ENCODE data around the gene CCDC196.

CCDC196 gene, protein sequence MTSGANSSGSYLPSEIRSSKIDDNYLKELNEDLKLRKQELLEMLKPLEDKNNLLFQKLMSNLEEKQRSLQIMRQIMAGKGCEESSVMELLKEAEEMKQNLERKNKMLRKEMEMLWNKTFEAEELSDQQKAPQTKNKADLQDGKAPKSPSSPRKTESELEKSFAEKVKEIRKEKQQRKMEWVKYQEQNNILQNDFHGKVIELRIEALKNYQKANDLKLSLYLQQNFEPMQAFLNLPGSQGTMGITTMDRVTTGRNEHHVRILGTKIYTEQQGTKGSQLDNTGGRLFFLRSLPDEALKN

DNA sequence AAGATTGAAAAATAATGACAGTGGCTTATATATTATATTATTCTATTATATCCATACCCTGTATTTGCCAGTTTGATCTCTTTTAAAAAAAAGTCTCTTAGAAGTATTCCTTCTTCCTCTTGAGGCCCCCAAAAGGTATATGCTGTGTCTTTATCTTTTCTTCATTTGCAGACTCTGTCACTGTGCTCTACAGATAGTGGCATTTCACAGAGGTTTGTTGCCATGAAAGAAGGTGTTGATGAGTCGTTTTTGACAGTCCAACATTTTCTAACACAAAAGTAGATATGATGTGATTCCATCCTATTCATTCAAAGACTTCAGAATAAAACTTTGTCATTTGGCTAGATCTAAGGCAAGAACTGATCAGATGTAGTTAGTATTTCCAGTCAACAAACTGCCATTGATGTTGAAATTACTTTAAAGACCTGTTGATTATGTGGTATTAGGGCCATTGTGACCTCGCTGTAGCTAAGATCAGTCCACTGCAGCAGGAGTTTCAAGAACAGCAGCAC lies at the start of gene CCDC196:
CCDC196 (plus strand) TSS at position 462 of the 512 bp plus-strand sequence. CDS start 132 bp downstream, outside the sequence.
- DNase-seq, result no peak

DNA sequence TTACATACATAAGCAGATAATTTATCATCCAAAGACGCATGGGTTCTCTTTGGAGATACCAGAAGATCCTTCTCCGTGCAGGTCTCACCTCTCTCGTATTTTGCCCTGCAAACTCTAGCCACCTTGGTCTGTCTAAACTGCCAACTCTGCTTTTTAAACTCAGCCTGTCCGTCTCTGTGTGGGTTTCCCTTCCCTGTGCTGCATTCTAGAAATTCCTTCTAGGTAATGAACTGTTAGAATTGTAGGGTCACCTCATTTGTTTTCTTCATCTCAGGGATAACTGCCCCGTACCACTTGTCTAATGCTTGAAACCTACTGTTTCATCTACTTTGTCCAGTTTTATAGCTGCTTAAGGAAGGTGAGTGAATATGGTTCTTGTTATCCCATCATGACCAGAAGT lies 45.4 kb upstream of the CCDC196 start:
- DNase-seq, result no peak

DNA sequence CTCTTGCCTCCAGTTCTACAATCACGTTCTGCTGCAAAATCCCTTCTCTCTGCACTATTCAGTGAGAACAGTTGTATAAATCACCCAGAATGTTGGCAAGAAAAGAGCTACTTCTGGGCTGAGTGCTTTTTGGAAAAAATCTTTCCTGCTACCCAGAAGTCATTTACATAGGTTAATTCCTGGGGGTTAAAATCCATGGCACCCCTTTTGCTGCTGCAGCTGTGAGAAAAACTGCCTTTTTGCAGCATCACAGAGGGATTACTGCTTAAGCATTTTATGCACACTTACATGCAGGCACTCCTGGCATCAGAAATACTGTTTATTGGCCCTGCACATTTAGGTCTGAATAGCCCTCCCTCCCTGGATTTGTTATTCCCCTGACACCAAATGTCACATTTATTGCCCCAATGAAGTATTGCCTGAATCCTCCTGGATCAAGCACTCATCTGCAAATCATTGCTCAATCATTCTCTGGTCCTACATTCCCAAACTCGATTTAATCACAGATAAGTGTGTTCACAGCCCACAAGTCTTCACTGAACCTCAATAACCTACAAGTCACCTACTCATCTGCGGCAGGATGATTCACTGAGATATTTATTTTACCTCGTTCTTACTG lies 43.1 kb upstream of the CCDC196 start:
- DNase-seq, result no peak

DNA sequence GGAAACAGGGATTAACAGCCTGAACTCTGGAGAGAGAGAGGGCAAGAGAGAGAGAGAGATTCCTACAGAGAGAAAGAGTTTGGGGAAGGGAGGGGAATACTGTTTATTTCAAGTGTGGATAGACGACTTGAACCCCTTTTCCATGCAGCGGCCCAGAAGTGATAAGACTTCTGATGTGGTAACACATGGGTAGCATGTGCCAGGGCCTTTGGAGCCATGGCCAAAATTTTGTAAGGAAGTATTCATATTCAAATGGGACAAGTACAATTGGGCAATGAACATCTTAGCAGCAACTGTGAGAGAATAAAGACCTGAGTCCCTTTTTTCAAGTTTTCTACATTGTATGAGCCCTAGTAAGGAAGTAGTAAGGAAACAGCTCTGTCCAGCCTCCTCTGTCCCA lies 42.4 kb upstream of the CCDC196 start:
- no peak for DNase-seq

DNA sequence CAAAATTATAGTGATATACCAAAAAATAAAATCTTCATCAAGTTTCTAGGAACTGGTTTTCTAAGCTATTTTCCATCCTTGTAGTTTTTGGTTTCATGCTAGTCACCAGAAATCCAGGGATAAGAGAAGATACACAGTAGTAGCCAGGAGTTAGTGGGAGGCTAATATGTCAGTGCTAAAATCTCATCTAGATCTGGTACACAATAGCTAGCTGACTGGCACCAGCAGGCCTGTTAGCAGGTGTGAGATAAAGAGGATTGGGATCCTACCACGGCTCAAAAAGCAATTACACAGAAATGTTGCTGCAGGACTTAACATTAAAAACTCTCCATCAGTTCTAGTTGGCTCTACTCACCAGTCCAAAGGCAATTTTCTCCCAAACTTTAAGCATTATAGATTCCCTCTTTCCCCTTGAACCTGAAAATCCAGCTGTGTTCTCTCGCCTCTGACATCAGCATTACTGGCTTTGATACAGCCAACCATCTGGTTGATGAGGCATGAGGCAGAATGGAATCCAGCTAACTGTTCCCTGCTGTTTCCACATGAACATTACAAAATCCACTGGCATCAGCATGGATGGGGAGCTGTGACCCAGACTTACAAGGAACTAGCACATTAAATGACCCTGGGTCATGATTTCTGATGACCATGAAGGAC lies 41.8 kb upstream of the CCDC196 start:
- no peak for DNase-seq

DNA sequence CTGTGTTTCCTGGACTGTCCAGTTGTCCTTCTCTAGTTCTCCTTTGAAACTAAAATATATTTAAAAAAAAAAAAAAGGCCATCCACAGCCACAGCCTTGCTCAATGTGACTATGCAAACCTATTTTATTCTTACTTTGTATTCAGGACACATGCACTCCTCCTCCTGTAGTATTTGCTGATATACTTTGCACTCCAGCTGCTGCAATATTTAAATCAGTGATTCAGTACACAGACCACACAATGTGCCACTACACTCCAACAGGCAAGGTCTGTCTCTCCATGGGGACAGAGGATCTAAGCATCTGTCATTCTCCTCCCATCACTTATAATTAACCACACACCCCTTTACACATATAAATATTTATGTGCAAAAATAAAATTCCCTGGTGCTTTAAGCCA lies 40.2 kb upstream of the CCDC196 start:
- no peak for DNase-seq

DNA sequence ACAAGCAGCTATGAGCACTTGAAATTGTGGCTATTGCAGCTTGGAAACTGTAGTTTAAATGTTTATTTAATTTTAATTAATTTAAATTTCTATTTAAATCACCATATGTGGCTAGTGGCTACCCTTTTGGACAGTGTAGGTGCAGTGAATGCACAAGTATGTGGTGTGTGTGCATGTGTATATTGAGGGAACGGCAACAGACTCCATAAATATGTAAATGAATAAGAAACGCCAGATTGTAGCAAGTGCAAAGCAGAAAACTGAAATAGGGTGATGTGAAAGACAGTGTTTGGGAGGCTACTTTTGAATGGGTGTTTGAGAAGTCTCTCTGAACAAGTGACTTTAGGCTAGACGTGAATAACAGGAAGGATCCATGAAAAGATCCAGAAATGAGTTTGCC lies 32.7 kb upstream of the CCDC196 start:
- DNase-seq, result no peak

DNA sequence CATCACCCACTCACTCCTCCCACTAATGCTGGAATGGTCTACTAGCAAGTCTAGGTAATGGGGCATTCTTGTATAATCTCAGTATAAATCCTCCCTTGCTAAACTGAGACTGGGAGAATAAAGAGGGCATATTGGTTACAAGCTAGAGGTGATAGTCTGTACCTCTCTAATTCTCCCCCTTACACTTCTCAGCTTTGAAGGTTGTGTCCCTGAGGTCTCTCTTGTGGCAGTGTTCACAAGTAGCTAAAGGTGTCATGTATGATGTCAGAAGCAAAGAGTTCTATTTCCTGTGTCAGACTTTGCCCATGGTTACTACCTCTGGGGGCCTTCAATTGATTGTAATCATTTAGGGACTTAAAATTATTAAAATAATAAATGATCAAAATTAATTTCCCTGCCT lies 26.6 kb upstream of the CCDC196 start:
- no peak for DNase-seq

DNA sequence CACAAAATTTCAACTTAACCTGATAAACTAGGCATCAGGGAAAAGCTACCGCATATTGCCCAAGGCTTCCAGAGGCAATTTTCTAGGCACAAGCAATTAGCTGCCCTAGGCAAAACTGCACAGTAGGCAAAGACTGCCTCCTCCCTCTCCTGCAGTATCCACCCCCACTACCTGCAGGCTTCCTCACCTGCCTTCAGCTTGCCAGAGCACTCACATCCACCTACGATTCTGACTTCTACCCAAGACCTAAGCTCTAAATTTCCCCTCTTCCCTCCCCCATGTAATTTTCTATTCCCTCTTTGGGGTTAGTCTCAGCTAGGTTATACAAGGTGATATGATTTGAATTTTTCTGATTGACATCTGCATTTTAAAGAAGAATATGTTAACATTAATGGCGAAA lies 21.9 kb upstream of the CCDC196 start:
- no peak for DNase-seq

DNA sequence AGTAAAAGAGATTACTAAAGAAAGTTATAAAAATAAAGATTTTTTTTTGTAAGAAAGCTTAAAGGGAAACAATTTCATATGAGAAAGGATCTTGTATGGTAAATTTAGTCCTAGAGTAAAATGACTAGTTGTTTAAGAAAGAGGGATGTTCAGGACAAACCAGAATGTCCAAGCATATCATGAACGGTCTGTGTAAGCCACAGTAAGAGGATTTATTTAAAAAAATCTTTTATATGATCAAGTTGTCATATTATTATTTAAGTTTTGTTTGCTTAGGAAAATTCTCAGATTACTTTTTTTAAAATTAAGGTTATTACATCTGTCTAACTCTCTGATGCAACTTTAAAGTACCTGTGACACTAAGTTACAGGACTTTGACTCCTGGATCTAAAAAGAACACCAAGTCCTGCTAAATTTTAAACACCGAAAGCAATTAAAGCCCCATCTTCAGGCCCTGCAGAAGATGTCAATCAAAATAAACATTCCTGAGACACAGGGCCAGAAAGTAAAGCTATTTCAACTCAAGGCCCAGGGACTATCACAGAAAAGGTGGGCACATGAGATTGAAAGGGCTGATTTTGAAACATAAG lies 17.3 kb upstream of the CCDC196 start:
- DNase-seq, result no peak

DNA sequence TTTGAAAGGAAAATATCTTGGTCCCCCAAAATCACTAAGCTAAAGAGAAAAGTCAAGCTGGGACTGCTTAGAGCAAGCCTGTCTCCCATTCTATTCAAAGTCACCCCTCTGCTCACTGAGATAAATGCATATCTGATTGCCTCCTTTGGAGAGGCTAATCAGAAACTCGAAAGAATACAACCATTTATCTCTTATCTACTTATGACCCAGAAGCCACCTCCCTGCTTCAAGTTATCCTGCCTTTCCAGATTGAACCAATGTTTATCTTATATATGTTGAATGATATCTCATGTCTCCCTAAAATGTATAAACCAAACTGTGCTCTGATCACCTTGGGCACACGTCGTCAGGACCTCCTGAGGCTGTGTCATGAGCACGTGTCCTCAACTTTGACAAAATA lies 14.6 kb upstream of the CCDC196 start:
- DNase-seq, result no peak

DNA sequence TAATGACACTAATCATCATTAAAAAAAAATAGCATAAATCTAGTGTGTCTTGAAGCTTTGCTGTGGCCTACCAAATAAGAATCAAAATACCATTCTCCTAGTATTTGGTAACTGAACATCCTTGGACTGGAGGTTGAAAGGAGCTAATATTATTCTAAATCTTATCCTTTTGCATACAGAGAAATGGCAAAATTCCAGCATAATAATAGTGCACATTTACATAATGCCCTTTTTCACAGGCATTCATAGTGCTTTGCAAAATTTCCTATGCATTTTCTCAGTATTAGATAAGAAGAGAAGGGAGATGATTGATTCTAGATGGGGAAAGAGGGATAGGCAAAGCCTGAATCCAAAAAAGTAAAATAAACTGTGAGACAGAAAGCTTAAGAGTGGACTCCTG lies 13.9 kb upstream of the CCDC196 start:
- DNase-seq, result no peak

DNA sequence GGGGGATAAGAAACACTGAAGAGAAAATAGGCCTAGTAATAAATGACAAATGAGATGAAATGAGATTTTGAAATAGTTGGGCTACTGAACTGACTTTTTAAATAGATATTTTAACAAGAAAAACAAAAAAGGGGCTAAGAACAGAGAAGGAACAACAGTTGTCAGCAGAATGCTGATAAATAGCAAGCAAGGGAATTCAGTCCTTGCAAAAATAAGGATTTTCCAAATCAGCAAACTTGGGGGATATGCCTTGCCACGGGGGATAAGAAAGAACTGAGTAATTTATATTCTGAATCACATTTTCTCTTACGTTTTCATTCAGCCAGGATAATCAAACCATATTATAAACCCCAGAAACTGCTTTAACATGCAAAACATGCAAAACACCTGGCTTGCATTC lies 12.9 kb upstream of the CCDC196 start:
- no peak for DNase-seq

DNA sequence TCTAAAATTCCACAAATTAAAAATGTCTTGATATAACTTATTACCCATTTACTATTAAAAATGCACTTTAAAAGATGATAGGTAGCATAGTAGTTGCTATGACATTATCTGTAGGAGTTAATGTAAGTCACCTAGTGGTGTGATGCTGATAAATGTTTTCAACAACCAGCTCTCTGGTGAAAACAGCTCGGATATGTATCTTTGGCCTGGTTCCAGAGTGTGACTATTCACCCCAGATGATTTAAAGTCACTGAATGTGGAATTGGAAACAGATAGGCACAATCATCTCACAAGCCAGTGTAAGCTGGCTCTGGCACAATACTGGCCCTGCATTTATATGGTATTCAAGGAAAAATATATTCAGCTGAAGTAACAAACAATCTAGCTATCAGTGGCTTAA lies 9.2 kb upstream of the CCDC196 start:
- DNase-seq, result no peak

DNA sequence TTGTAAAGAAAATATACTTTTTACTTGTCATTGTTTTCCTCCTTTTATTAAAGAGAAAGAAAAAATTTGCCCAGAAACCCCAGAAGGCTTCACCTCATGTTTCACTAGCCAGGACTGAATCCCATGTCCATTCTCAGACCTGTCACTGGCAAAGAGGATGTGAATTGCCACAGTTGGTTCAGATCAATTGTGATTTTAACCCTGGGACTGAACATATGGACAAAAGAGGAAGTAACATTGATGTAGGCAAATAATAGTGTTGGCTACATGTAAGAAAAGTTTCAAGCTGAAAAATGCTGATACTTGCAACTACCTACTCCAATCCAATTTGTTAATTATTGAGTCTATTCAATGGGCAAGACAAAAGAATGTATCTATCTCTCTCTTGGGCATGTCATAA lies 8.6 kb upstream of the CCDC196 start:
- DNase-seq, result no peak

DNA sequence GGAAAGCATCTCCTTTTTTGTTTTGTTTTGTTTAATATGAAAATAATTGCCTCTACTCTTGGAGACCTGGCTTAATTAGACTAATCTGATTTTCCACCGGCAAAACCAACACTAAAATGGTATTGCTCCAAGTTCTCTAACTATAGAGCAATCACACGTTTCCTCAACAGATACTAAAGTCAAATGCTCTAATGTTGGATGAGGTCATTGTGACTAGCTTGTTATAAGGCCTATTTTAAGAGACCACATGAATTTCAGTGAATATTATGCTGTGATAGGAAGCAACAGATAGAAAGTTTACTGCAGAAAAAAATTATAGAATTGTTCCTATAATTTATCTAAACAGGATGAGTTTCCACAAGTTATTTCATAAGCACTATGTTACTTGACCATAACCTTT lies 3.3 kb upstream of the CCDC196 start:
- DNase-seq, result no peak

DNA sequence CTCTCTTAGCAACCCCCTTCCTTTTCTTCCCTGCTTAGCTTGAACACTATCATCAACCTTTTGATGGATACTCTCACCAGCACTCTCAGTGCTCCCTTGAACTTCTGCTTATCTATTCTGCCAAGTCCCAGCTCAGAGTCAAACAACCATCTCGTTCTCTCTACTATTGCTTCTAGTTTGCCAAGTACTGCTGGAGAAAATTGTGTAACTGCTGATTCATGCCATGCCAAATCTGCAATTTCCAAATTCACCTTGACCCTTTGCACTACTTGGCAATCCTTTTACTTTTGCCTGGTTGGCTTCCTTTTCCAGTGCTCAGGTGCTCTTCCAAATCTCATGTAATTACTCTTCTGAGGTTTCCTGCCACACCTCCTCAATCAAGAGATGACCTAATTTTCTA lies 2.8 kb upstream of the CCDC196 start:
- DNase-seq, result no peak

DNA sequence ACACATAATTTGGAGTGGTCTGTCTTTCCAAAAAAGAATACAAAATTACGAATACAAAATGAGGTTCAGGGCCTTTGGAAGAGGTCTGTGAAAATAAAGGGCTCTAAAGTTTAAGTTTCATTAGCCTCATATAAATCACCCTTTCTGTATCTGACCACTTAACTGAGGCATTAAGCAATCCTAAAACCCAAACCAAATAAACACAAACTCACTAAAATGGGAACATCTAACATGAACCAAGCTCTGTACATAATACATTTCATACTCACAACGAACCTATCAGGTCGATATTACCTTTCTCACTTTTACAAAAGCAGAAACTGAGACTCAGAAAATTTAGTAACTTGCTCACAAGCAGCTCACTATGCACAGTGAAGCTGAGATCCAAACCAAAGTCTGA lies 1.1 kb upstream of the CCDC196 start:
- DNase-seq, result no peak

DNA sequence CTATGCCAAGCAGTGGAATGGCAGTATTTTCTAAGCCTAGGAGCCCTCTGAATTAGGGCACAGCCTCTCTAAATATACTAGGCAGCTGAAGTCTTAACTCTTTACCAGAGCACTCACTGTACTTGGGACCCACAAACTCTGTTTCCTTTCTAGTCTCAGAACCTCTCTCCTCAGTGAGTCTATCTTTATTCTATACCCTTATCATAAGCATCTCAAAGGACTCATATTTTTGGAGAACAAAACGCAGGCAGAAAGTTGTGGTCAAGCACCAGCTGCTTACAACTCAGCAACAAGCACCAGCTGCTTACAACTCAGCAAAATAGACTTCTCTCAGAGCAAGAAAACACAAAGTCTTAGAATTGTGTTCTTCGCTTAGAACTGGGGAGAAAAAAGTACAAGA lies 993 bp downstream of the CCDC196 start:
- no peak for DNase-seq

DNA sequence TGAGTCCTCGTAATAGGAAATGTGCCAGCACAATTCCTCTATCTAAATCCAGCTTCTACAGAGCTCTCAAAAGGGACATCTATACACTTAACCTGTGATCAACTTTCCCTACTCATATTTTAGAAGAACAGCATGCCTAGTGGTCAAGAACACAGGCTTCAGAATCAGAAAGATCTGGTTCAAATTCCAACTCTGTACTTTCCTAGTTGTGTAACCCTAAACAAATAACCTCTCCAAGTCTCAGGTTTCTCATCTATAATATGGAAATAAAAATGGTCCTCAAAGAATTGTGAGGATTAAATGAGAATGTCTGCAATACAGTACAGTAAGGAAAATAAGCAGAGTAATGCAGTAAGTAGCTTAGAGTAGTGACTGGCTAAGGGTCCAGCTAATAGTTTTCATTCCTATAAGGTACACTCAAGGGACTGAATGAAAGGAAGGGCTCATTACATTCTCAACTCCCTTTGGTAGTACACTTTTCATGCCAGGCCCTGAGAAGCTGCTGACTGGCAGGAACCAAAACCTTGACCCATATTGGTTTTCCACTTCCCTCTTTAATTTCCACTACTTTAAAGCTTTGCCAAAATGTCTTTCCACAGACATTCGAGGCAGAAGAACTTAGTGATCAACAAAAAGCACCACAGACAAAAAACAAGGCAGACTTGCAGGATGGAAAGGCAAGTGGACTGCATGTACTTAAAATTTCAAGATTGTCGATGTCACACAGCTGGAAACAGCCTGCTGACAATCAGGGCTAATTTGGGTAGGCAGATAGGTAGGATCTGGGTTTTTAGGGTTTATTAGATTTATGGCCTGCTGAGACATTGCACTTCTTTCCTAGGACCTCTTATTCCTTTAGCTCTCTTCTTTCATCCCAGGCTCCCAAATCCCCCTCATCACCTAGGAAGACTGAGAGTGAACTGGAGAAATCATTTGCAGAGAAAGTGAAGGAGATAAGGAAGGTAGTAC lies 4.3 kb downstream of the CCDC196 start:
- DNase-seq, result no peak

DNA sequence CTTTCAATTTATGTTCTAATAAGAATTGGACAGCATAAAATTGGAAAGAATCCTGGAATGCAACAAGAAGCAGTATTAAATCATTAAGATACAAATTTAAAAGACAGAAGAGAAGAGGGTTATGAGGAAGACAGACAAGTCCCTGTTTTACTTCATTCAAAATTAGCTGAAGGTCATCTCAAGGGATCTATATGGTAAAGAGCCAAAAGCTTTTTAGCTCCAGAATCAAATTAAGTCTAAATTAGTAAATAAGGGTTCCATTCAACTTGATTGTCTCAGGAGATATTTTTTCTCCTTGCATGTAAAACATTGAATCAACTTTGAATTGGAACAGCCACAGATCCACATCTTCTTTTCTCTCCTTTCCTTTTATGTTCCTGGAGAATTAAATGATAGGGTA lies 7.6 kb downstream of the CCDC196 start:
- no peak for DNase-seq
